ENCODE measurements around the gene FBXL14.

- TF ChIP-seq POLR2A (IDR thresholded peaks at IDR 0.05; ENCODE audit: low read length), result no peak
- TF ChIP-seq GATA1 (IDR thresholded peaks at IDR 0.05; ENCODE audit: low read depth, low read length), result no peak
Measured at GRCh38 chr12:1633459-1633858, 39.1 kb upstream of the FBXL14 start.
